ENCODE data around the gene TPSAB1. TPM values are rescaled to one million over a fixed set of nuclear protein-coding genes. Genes with fewer than 3 reads are reported as not detected.

The TPSAB1 gene
- total RNA-seq, 1 experiment from 2014 or later, result 0.25 TPM

DNA sequence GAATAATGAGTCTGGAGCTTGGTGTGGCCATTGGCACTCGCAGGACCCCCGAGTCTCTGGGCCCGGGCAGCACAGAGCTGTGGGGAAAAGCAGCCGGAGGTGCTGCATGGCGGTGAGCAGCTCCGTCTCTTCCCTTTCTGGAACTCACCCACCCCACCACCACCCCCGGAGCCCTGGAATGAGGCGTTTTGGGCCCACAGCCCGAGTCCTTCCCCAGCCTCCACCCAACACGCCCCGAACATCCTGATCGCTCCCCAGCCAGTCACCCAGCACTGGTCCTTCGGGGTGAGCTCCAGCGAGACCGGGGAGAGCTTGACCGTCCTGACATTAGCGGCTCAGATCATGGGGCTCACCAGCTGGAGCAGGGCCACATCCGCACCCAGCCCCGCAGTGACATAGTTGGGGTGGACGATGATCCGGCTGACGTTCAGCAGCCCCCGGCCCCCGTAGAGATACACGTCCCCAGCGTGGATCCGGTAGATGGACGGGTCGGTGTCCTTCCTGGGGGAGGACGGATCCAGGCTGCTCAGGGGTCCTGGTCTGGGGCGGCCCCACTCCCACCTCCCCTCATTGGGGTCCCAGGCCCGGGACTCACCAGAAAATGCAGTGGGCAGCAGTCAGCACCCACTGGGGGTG is 21.8 kb downstream of the TPSAB1 start:
- Histone ChIP-seq H2AFZ (ENCODE audit: low read depth, low read length, poor library complexity, severe bottlenecking) (no peak overlapping the region), H3K27ac (ENCODE audit: low read depth, low read length) (no peak overlapping the region), H3K27me3 (ENCODE audit: insufficient read depth, low read length) (peaks cover 4% of the 10 kb centered on the region; the same call in 1 of the 2 replicates), H3K4me2 (ENCODE audit: low read length) (no peak overlapping the region), H3K9ac (ENCODE audit: low read length) (no peak overlapping the region), H3K36me3 (ENCODE audit: control insufficient read depth in 1 of 2, insufficient read depth in 2 of 2, low read length in 2 of 2) (no peaks in the 10 kb centered on the region), H3K4me3 (replicated peaks in 1 of 2; ENCODE audit: low read depth in 1 of 2, low read length in 2 of 2) (no peak overlapping the region), H3K79me2 (ENCODE audit: insufficient read depth, low read length) (no peaks in the 10 kb centered on the region), H3K9me3 (ENCODE audit: control insufficient read depth in 1 of 2, insufficient read depth in 1 of 2, low read depth in 1 of 2, low read length in 2 of 2) (no peaks in the 10 kb centered on the region; a peak in 1 of 4 replicates), H4K20me1 (ENCODE audit: insufficient read depth) (no peaks in the 10 kb centered on the region), H3K9me2 (ENCODE audit: insufficient read depth) (no peaks in the 10 kb centered on the region), H3K4me1 (ENCODE audit: control insufficient read depth in 1 of 2, insufficient read depth in 2 of 2, low read length in 2 of 2) (peaks cover 4 to 13% of the 10 kb centered on the region in 2 experiments; a peak in 3 of 4 replicates)
- no TSS peak for BruUV-seq (replicated peaks)
- intact Hi-C loops (cut with micrococcal nuclease), result no loop called here
- DNase-seq (ENCODE audit: low read depth, low spot score) (no peak), ATAC-seq (no peak)
- ChIA-PET POLR2A (no interaction called here), CTCF (no interaction called here), RAD21 (ENCODE audit: low non-redundant PET in 1 of 2, low total read pairs in 2 of 2, uncharacterized antibody in 2 of 2, unreplicated experiment in 2 of 2) (no interaction called here)
- TF ChIP-seq EZH2phosphoT487 (IDR thresholded peaks at IDR 0.05; ENCODE audit: borderline replicate concordance) (no peak), POLR2AphosphoS5 (IDR thresholded peaks at IDR 0.05; ENCODE audit: low read depth, low read length) (no peak), FOSL1 (IDR thresholded peaks at IDR 0.05; ENCODE audit: low read depth) (no peak), ZFX (IDR thresholded peaks at IDR 0.05) (no peak), ELF1 (IDR thresholded peaks at IDR 0.05; ENCODE audit: borderline replicate concordance, low read depth) (no peak), JUND (IDR thresholded peaks at IDR 0.05) (no peak)
- TF ChIP-seq, protein P1, sequence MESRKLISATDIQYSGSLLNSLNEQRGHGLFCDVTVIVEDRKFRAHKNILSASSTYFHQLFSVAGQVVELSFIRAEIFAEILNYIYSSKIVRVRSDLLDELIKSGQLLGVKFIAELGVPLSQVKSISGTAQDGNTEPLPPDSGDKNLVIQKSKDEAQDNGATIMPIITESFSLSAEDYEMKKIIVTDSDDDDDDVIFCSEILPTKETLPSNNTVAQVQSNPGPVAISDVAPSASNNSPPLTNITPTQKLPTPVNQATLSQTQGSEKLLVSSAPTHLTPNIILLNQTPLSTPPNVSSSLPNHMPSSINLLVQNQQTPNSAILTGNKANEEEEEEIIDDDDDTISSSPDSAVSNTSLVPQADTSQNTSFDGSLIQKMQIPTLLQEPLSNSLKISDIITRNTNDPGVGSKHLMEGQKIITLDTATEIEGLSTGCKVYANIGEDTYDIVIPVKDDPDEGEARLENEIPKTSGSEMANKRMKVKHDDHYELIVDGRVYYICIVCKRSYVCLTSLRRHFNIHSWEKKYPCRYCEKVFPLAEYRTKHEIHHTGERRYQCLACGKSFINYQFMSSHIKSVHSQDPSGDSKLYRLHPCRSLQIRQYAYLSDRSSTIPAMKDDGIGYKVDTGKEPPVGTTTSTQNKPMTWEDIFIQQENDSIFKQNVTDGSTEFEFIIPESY (IDR thresholded peaks at IDR 0.05; ENCODE audit: extremely low read depth, insufficient replicate concordance, low read length), result no peak
- TF ChIP-seq, protein P2, sequence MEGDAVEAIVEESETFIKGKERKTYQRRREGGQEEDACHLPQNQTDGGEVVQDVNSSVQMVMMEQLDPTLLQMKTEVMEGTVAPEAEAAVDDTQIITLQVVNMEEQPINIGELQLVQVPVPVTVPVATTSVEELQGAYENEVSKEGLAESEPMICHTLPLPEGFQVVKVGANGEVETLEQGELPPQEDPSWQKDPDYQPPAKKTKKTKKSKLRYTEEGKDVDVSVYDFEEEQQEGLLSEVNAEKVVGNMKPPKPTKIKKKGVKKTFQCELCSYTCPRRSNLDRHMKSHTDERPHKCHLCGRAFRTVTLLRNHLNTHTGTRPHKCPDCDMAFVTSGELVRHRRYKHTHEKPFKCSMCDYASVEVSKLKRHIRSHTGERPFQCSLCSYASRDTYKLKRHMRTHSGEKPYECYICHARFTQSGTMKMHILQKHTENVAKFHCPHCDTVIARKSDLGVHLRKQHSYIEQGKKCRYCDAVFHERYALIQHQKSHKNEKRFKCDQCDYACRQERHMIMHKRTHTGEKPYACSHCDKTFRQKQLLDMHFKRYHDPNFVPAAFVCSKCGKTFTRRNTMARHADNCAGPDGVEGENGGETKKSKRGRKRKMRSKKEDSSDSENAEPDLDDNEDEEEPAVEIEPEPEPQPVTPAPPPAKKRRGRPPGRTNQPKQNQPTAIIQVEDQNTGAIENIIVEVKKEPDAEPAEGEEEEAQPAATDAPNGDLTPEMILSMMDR (IDR thresholded peaks at IDR 0.05 in 2 of 3, conservative IDR thresholded peaks at IDR 0.05 in 1 of 3; ENCODE audit: borderline replicate concordance in 1 of 3, insufficient read depth in 1 of 3, low read depth in 2 of 3, low read length in 2 of 3), result no peak

All from HCT116 (cell line).